SK-N-SH treated with all-trans-retinoic acid at 6 μM for 48 hours (cell line): ENCODE measurements around the gene ATP6V1C2.

ENCODE experiments used
- ARNTL ChIP-seq: fragments of 450-650 bp; formaldehyde crosslinking; IDR thresholded peaks from 2 replicates; pipeline ENCODE4 v1.5.0; 2020; ENCODE audit warnings: low read depth, mild to moderate bottlenecking, moderate library complexity, borderline replicate concordance
- BACH2 ChIP-seq: fragments of 250-450 bp; sonication (Bioruptor Pico); IDR thresholded peaks from 2 replicates; pipeline ENCODE4 v1.9.0; 2021; ENCODE audit warnings: mild to moderate bottlenecking, borderline replicate concordance

GRCh38 chr2:10680214-10680613 is 41.2 kb upstream of the ATP6V1C2 start:
- no peak for TF ChIP-seq BACH2 (CRISPR knock-in tag)
- no peak for TF ChIP-seq ARNTL (CRISPR knock-in tag)
